ENCODE results near the gene ANKRD13B.

Gene ANKRD13B

GRCh38 chr17:29568331-29569244 lies 24.3 kb upstream of the ANKRD13B start, which contains the start of gene TP53I13:
TP53I13 (plus strand) TSS chr17:29568701; CDS start chr17:29568759, 58 bp downstream.
- DNase-seq, result peak in 48 of 58 donors; percentile 35 to 86 (median 71)

DNA sequence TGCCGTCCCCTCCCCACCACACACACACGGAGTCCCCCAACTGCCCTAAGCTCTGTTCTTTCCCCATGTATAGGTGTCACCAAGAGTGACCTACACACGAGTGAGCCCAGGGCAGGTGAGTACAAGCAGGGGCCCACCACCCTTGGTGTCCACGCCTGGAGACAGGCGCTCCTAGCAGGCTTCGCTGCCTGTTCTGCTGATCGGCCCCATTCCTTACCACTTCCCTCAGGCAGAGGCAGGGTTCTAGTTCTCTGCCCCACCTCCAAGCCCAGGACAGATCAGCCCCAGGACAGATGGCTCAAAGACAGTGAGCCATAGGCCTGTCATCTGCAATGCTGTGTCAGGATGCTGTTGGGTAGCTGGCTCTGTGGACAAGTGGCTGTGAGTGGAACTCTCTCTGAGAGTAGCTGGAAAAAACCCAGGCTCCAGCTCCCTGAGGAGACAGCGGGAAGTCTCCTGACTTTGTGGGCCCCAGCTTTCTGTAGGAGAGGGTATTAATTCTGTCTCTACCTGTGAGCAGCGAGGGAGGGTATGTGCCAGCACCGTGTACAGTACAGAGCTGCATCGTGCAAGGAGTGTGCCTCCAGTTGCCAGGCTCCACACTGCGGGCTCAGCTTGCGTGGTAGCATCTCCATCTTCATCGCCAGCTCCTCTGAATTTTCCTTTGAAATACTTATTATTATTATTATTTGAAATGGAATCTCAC lies 23.5 kb upstream of the ANKRD13B start:
- no peak for DNase-seq

DNA sequence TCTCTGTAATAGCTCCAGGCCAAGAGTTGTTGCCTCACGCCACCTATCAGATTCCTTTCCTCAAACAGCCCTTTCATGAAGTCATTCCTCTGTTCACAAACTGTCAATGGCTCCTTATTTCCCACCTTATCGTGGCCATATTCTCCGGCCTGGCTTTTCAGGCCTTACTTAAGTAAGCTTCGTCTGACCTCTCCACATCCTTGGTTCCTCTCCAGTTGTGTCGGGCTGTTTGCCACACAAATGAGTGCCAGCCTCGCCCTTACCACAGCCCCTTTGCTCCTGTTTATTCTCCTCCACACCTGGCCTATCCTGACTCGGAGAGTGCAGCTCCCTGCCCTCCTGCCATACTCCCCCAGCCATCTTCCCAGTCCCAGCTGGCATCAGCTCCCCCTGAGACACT lies 22.4 kb upstream of the ANKRD13B start:
- no peak for DNase-seq

DNA sequence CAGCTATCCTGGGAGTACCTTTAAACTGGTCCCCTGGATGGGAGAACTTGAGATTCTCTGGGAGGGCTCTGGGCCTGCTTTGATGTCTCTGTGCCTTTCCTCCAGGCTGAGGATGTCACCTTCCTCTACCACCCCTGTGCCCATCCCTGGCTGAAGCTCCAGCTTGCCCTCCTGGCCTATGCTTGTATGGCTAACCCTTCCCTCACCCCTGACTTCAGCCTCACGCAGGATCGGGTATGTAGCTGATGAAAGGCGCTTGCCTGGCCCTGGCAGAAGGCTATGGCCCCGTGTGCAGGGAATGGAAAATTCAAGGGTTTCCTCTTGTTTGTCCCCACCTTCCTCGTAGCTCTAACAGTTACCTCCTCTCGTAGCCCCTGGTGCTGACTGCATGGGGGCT lies 21.4 kb upstream of the ANKRD13B start:
- no peak for DNase-seq

DNA sequence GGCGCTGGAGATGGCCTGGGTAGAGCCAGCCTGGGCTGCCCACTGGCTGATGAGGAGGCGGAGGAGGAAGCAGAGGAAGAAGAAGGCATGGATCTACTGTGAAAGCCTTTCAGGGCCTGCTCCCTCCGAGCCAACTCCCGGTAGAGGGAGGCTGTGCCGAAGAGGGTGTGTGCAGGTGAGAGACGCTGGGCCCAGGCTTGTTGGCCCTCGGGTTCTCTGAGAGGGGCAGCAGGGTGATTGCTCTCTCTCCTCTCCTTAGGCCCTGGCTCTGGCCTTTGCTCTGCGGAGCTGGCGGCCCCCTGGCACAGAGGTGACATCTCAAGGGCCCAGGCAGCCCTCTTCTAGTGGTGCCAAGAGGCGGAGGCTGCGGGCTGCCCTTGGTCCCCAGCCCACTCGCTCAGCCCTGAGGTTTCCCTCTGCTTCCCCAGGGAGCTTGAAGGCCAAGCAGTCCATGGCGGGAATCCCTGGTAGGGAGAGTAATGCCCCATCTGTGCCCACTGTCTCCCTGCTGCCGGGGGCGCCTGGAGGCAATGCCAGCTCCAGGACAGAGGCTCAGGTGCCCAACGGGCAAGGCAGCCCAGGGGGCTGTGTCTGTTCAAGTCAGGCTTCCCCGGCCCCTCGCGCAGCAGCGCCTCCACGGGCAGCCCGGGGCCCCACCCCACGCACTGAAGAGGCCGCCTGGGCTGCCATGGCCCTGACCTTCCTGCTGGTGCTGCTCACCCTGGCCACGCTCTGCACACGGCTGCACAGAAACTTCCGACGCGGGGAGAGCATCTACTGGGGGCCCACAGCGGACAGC lies 20.9 kb upstream of the ANKRD13B start:
- DNase-seq, result no peak

GRCh38 chr17:29572691-29573557 lies 20.0 kb upstream of the ANKRD13B start:
- DNase-seq, result peak in 30 of 58 donors; percentile 29 to 67 (median 47)

DNA sequence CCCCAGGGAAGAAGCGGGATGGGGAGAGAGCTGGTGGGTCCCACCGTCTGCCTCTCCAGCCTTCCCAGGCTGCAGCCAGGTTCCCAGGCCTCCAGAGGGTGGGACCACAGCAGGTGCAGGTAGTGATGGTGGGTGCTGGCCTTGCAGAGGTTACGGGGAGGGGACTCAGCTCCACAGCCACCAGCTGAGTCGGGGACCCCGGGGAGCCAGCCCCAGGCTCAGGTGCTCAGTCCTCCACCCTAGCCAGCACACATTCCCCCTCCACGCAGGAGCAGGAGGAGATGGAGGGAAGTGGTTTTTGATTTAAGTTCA lies 19.4 kb upstream of the ANKRD13B start:
- no peak for DNase-seq

DNA sequence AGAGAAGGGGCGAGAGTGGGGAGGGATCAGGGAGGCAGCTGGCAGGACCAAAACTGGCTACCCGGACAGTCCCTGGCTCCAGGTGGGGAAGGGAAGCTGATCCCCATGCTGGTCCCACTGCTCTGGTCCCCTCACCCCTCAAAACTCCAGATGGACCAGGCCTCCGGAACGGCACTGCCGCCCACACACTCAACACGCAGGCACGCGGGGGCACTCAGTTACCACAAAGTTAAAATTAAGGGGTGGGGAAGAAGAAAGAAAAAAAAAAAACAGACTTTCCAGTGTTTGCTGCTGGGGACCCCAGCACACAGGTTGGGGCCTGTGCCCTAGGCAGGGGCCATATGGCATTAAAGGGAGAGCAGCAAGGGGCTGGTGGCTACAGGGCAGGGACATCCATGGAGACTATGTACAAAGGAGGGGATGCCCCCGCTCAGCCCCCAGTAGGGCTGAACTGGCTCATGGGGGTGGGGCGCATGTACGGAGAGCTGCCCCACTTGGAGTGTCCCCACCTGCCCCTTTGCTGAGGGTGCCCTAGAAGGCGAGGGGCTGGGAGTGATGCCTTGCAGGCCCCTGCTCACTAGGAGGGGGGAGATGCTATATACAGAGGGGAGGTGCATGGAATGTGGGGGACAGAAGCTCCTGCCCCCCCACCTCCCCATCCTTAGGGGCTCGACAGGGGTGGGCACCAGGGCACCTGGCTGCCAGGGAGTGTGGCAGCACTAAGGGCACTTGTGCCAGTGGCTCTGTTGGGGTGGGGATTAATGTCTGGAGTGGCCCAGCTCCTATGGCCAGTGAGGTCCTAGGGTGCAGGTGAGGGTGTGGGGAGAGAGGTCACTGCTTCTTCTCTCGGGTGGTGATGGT lies 18.8 kb upstream of the ANKRD13B start:
- DNase-seq, result no peak

GRCh38 chr17:29574732-29575510 lies 18.0 kb upstream of the ANKRD13B start:
- DNase-seq, result no peak

DNA sequence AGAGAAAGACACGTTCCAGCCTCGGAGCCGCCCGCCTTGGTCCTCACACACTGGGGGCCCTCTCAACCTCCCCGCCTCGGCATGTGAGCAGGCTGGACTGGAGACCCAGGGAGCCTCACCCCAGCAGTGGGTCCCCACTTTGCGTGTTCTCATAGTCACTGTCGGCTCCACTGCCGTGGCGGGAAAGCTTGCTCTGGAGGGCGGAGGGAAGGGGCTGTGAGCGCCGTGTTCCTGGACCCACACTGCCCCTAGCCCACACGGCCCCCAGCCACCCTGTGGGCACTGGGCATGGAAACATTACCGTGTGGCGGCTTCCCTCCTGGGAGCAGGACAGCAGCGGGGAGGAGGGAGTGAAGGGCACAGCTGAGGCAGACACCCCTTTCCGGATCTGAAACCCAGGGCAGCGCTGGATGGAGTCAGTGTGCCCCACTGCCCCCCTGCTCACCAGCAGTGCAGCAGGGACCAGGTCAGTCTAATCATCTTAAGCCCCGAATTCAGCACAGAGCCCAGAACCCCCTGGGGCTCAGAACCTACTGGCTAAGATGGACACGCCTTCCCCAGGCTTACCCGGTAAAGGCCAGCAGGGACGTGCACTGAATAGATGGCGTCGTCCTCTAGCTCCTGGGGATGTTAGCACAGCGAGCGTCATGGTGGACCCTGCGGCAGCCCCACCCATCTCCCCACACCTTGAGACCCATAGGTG lies 17.3 kb upstream of the ANKRD13B start:
- DNase-seq, result no peak

- DNase-seq, result no peak
Observed at GRCh38 chr17:29576214-29577000, 16.5 kb upstream of the ANKRD13B start.

DNA sequence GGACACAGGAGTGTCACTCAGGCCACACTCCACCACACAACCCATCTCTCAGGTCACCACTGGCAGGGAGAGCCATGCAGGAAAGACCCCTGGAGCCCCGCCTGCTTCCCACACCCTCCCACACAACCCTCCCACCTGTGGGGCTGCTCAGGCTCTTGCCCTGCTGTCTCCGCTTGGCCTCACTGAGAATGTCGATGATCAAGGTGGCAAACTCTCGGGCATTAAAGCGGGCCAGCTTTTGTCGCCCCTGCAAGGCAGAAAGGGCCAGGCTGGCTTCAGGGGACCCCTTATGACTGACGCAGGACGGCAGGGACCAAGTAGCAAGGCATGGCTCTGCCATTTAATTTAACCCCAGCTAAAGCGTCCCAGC lies 15.9 kb upstream of the ANKRD13B start:
- DNase-seq, result no peak

GRCh38 chr17:29577385-29578211 lies 15.3 kb upstream of the ANKRD13B start:
- DNase-seq, result peak in 49 of 58 donors; percentile 24 to 91 (median 73)

DNA sequence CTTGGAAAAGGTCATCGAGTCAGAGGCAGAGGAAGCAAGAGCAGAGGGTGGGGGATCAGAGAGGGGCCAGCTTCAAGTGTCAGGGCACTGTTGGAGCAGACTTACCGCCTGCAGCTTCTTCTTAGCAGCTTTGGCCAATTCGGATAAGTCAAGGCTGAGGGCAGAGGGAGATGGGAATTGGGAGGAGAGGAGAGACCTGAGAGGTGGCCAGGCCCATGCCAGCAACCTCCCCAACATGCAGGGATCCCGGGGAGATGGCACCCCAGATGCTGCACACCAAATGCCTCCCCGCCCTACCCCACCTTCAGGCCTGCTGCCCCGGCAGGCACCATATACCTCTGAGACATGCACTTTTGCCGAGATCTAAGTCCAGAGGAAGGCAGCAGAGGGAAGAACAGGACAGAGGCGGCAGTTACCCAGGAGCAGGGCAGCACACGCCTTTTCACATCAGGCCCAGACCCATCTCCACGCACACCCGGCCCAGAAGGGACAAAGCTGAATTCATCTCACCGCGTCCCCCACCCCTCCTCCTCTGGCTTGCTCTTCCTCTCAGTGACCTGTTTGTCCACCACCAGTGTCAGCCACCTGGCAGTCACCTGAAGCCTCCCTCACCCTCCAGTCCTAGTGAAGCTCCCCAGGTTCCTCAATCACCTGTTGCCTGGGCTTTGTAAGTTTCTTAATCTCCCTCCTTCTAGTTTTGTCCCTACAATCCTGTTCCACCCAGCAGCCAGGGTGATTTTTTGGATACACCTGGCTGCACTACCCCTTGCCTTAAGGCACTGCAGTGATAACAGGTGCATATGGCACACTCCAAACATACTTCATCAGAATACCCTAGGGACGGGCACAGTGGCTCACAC lies 14.1 kb upstream of the ANKRD13B start:
- DNase-seq, result no peak
